Epithelial cell of proximal tubule (primary cell): Measurements from ENCODE around the gene HES5. TPM values are rescaled to one million over a fixed set of nuclear protein-coding genes. Genes with fewer than 3 reads are reported as not detected.

Experiments
- DNase-seq: peaks from one replicate; pipeline ENCODE4 v3.0.0-alpha.2; 2011; ENCODE audit warnings: low read depth
- H3K4me3 ChIP-seq: 2 replicates; pipeline ENCODE4 v1.5.1; 2011; ENCODE audit warnings: low read depth, mild to moderate bottlenecking, low read length
- CTCF ChIP-seq: conservative IDR thresholded peaks from 2 replicates; pipeline ENCODE4 v1.5.1; 2012; ENCODE audit warnings: low read depth, mild to moderate bottlenecking, low read length
- total RNA-seq: library from RNA; depleted of rRNA; stranded (reverse); fragments of >200 nt; gene quantifications from 2 replicates; pipeline ENCODE4 v1.2.3, GENCODE V29; 2015

HES5 gene
- total RNA-seq, 1 donor from 2014 or later, result not detected

- no peak for DNase-seq
- no peak for TF ChIP-seq CTCF
- H3K4me3 ChIP-seq, result no peak overlapping the region
Observed at GRCh38 chr1:2538872-2539271, 8.8 kb upstream of the HES5 start.

GRCh38 chr1:2538376-2538775 lies 8.3 kb upstream of the HES5 start:
- no peak overlapping the region for H3K4me3 ChIP-seq
- no peak for TF ChIP-seq CTCF
- DNase-seq, result no peak

DNA sequence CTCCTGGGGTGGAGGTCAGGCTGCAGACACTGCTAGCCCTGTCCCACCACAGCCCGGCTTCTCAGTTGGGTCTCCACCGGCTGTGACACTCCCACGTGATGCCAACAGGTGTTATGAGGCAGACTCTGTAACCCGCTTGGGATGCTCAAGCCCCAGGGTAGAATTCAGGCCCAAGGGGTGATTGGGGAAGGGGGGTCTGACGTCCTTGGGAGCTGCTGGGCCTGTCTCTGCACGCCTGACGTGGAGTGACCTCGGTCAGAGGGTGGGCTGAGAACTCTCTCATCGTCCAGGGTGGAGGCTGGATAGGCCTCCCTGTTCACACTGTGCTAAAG lies 7.7 kb upstream of the HES5 start:
- TF ChIP-seq CTCF, result no peak
- no peak for DNase-seq
- no peak overlapping the region for H3K4me3 ChIP-seq

DNA sequence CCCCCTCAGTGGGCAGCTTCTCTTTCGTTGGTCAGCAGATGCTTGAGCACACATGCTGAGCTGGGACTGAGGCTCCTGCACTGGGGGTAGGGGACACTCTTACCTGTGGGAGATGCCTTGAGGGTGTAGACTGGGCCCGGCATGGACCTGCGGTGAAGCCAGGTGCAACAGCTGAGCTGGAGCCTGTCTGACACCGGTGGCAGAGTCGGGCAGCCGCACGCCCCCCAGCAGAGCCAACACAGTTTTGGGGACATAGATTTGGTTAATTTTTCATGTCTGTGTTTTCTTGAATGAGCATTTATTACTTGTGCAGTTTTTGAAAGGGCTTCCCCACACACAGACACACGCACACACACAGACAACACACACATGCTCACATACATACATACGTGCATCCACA lies 5.9 kb upstream of the HES5 start:
- TF ChIP-seq CTCF, result no peak
- no peak overlapping the region for H3K4me3 ChIP-seq
- DNase-seq, result no peak

GRCh38 chr1:2535455-2535854 lies 5.4 kb upstream of the HES5 start:
- DNase-seq, result no peak
- TF ChIP-seq CTCF, result no peak
- no peak overlapping the region for H3K4me3 ChIP-seq

- TF ChIP-seq CTCF, result no peak
- DNase-seq, result no peak
- no peak overlapping the region for H3K4me3 ChIP-seq
Observed at GRCh38 chr1:2534687-2535441, 4.8 kb upstream of the HES5 start.

- DNase-seq, result no peak
- no peak for TF ChIP-seq CTCF
- no peak overlapping the region for H3K4me3 ChIP-seq
Observed at GRCh38 chr1:2534315-2534686, 4.2 kb upstream of the HES5 start.
